Uterus (tissue), 2 donors: Measurements from ENCODE around the gene TEX101.

Experiments
- CTCF ChIP-seq, 4 experiments: fragments of 200-600 bp in 2 of 4; fragments of 450-650 bp in 2 of 4; sonication (generic) in 2 of 4; IDR thresholded peaks; one replicate each; pipeline ENCODE4 v1.5.1; 2016 to 2019; ENCODE audit warnings: antibody characterized with exemption in 4 of 4, mild to moderate bottlenecking in 2 of 4, moderate library complexity in 1 of 4
- POLR2A ChIP-seq, 2 donors: fragments of 450-650 bp; IDR thresholded peaks; one replicate each; pipeline ENCODE4 v1.6.1; 2016; ENCODE audit warnings: antibody characterized with exemption in 2 of 2, mild to moderate bottlenecking in 1 of 2, moderate library complexity in 1 of 2

GRCh38 chr19:43437712-43438111, 23.0 kb downstream of the TEX101 start:
- no peak for TF ChIP-seq POLR2A (IDR thresholded peaks at IDR 0.05)
- no peak for TF ChIP-seq CTCF (IDR thresholded peaks at IDR 0.05)
